ENCODE data around the gene SGIP1.

DNA sequence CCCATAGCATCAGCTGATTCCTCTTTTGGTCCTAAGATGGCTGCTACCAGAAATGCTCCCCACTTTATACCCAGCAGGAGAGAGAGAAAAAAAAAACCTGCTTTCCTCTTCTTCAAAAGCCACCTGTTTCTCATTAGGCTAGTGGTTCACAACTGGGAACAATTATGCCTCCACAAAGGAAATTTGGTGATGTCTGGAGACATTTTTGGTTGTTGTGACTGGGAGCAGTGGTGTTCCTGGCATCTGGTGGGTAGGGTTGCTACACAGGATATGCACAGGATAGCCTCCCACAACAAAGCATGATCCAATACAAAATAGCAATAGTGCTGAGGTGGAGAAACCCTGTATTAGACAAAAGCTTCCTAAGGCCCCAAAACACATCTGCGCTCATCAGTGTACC is 38.5 kb upstream of the SGIP1 start:
- no peak for TF ChIP-seq EZH2phosphoT487 (IDR thresholded peaks at IDR 0.05; ENCODE audit: borderline replicate concordance, low read length)
- TF ChIP-seq, protein P1, sequence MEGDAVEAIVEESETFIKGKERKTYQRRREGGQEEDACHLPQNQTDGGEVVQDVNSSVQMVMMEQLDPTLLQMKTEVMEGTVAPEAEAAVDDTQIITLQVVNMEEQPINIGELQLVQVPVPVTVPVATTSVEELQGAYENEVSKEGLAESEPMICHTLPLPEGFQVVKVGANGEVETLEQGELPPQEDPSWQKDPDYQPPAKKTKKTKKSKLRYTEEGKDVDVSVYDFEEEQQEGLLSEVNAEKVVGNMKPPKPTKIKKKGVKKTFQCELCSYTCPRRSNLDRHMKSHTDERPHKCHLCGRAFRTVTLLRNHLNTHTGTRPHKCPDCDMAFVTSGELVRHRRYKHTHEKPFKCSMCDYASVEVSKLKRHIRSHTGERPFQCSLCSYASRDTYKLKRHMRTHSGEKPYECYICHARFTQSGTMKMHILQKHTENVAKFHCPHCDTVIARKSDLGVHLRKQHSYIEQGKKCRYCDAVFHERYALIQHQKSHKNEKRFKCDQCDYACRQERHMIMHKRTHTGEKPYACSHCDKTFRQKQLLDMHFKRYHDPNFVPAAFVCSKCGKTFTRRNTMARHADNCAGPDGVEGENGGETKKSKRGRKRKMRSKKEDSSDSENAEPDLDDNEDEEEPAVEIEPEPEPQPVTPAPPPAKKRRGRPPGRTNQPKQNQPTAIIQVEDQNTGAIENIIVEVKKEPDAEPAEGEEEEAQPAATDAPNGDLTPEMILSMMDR (IDR thresholded peaks at IDR 0.05; ENCODE audit: low read depth, low read length, poor library complexity, severe bottlenecking), result no peak

Data from DOHH2 (cell line).